Natural killer cell (primary cell): ENCODE data around the gene CLIC5. TPM values are rescaled to one million over a fixed set of nuclear protein-coding genes. Genes with fewer than 3 reads are reported as not detected.

Source experiments
- ATAC-seq, 3 donors: fragments of 150-1000 bp in 2 of 3; fragments of 200-7000 bp in 1 of 3; cut with Tn5 transposase; 1 replicate in 1 of 3; 2 replicates in 2 of 3; pipeline ENCODE4 v1.10.0; 2021; ENCODE audit warnings: mild to moderate bottlenecking in 2 of 3, moderate library complexity in 2 of 3
- DNase-seq, 2 donors: peaks; one replicate each; pipeline versions ENCODE4 v3.0.0 to v3.0.0-alpha.2; 2013 to 2021; ENCODE audit warnings: mixed read lengths in 1 of 2
- H3K27ac ChIP-seq: one replicate; pipeline ENCODE4 v1.5.1; 2013; ENCODE audit warnings: mild to moderate bottlenecking, low read length
- H3K27me3 ChIP-seq: one replicate; pipeline ENCODE4 v1.6.1; 2013; ENCODE audit warnings: low read length; ENCODE audit not compliant: control insufficient read depth, insufficient read depth
- H3K36me3 ChIP-seq: one replicate; pipeline ENCODE4 v1.6.1; 2013; ENCODE audit warnings: low read length; ENCODE audit not compliant: control insufficient read depth, insufficient read depth
- H3K4me1 ChIP-seq: one replicate; pipeline ENCODE4 v1.6.1; 2013; ENCODE audit warnings: low read length; ENCODE audit not compliant: control insufficient read depth, insufficient read depth
- H3K4me3 ChIP-seq: one replicate; pipeline ENCODE4 v1.5.1; 2013; ENCODE audit warnings: low read length
- H3K9me3 ChIP-seq: one replicate; pipeline ENCODE4 v1.6.1; 2013; ENCODE audit warnings: low read length; ENCODE audit not compliant: control insufficient read depth, insufficient read depth
- H3K27ac Mint-ChIP-seq, 2 donors: one replicate each; pipeline ENCODE4 v1.8.0; 2022; ENCODE audit warnings: mild to moderate bottlenecking in 2 of 2, mixed read lengths in 2 of 2, moderate library complexity in 1 of 2
- H3K27me3 Mint-ChIP-seq, 2 donors: one replicate each; pipeline ENCODE4 v1.8.0; 2022; ENCODE audit warnings: low read depth in 2 of 2, mixed read lengths in 2 of 2
- H3K36me3 Mint-ChIP-seq: one replicate; pipeline ENCODE4 v1.8.0; 2022; ENCODE audit warnings: mixed read lengths
- H3K4me1 Mint-ChIP-seq, 2 donors: one replicate each; pipeline ENCODE4 v1.8.0; 2022; ENCODE audit warnings: mixed read lengths in 2 of 2
- H3K4me3 Mint-ChIP-seq: one replicate; pipeline ENCODE4 v1.8.0; 2022; ENCODE audit warnings: mild to moderate bottlenecking, moderate library complexity, mixed read lengths
- H3K9me3 Mint-ChIP-seq, 2 donors: one replicate each; pipeline ENCODE4 v1.8.0; 2022; ENCODE audit warnings: mixed read lengths in 2 of 2
- WGBS: methylation state at CpG from one replicate; pipeline ENCODE4 v1.1.7; 2013; ENCODE audit warnings: missing lambda C conversion rate; ENCODE audit not compliant: insufficient coverage; 5-methylcytosine and 5-hydroxymethylcytosine counted together
- intact Hi-C: fragments of 100-400 bp; cut with micrococcal nuclease; formaldehyde crosslinking; loops from one replicate; pipeline ENCODE4 v1.14.2; 2022
- total RNA-seq, 4 donors: library from RNA; stranded (reverse); fragments of 120-200 nt in 1 of 4; gene quantifications; one replicate each; pipeline versions ENCODE4 v1.2.3 to v1.2.4, GENCODE V29; 2013 to 2022
- TF ChIP-seq, protein P1 (sequence below): fragments of 200-600 bp; IDR thresholded peaks from one replicate; pipeline ENCODE4 v1.8.0; 2022; ENCODE audit warnings: antibody characterized with exemption

Gene CLIC5
- total RNA-seq, 3 donors from 2014 or later (not counting 1 experiment from before 2014, with no cell fraction given) = 0.52 to 1.7 (median 1.4) TPM

DNA sequence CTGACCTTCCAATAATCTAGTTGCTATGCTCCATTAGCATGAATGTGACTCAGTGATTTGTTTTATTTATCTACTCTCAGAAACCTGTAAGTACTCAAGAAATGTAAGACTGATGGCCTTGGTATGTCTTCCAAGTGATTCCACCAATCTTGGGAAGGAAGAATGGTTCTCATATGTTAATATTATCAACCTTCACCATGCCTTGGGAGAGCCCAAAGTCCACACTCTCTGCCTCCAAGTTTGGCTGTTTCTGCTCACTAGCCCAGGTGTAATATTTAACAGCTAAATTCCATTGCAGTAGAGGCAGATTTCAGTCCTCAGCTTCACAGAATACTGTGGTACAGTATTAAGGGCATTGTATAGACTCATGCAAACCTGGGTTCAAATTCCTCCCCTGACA, 51.8 kb downstream of the CLIC5 start:
- peaks cover 0 to 2% of the 10 kb centered on the region in 2 donors for H3K9me3 Mint-ChIP-seq
- ATAC-seq = no peak
- Histone ChIP-seq H3K36me3 (no peaks in the 10 kb centered on the region), H3K27ac (no peak overlapping the region), H3K9me3 (peaks cover 4% of the 10 kb centered on the region), H3K27me3 (peaks cover 19% of the 10 kb centered on the region), H3K4me3 (no peak overlapping the region), H3K4me1 (peaks cover 13% of the 10 kb centered on the region)
- no peaks in the 10 kb centered on the region for H3K36me3 Mint-ChIP-seq
- intact Hi-C loops = no loop called here
- H3K27ac Mint-ChIP-seq = no peak overlapping the region
- peaks cover 12% of the 10 kb centered on the region in 2 donors for H3K4me1 Mint-ChIP-seq
- DNase-seq = no peak
- TF ChIP-seq, protein P1, sequence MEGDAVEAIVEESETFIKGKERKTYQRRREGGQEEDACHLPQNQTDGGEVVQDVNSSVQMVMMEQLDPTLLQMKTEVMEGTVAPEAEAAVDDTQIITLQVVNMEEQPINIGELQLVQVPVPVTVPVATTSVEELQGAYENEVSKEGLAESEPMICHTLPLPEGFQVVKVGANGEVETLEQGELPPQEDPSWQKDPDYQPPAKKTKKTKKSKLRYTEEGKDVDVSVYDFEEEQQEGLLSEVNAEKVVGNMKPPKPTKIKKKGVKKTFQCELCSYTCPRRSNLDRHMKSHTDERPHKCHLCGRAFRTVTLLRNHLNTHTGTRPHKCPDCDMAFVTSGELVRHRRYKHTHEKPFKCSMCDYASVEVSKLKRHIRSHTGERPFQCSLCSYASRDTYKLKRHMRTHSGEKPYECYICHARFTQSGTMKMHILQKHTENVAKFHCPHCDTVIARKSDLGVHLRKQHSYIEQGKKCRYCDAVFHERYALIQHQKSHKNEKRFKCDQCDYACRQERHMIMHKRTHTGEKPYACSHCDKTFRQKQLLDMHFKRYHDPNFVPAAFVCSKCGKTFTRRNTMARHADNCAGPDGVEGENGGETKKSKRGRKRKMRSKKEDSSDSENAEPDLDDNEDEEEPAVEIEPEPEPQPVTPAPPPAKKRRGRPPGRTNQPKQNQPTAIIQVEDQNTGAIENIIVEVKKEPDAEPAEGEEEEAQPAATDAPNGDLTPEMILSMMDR = no peak
- peaks cover 29 to 58% of the 10 kb centered on the region in 2 donors for H3K27me3 Mint-ChIP-seq
- no peak overlapping the region for H3K4me3 Mint-ChIP-seq

DNA sequence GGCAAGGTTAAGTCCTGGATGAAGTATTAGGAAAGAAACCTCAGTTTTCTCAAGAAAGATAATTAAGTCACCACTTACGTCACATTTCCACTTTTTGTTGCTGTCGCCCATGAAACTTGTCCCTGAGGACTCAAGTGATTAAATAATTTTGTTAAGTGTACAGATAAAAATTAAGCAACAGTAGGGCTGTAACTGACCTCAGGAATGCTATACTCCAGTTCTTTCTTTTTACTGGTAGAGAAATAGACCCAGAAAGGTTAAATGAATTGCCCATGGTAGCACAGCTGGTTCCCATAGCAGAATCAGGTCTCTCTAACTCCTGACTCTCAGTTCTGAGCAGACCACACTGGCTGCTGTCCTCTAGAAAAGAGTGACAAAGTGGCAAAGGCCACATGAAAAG, 54.5 kb downstream of the CLIC5 start:
- WGBS = 92% methylated on average over 2 of the region's 2 CpGs
- H3K4me3 ChIP-seq = no peak overlapping the region
- H3K36me3 Mint-ChIP-seq = no peaks in the 10 kb centered on the region
- no peak for ATAC-seq
- no peaks in the 10 kb centered on the region for H3K4me1 Mint-ChIP-seq
- H3K9me3 Mint-ChIP-seq = peaks cover 0 to 2% of the 10 kb centered on the region in 2 donors
- DNase-seq = no peak
- peaks cover 15% of the 10 kb centered on the region for H3K27me3 ChIP-seq
- intact Hi-C loops = no loop called here
- no peak overlapping the region for H3K4me3 Mint-ChIP-seq
- no peak overlapping the region for H3K27ac Mint-ChIP-seq
- H3K4me1 ChIP-seq = no peaks in the 10 kb centered on the region
- no peaks in the 10 kb centered on the region for H3K36me3 ChIP-seq
- H3K27ac ChIP-seq = no peak overlapping the region
- peaks cover 16 to 31% of the 10 kb centered on the region in 2 donors for H3K27me3 Mint-ChIP-seq
- peaks cover 4% of the 10 kb centered on the region for H3K9me3 ChIP-seq
- TF ChIP-seq, protein P1 = no peak

DNA sequence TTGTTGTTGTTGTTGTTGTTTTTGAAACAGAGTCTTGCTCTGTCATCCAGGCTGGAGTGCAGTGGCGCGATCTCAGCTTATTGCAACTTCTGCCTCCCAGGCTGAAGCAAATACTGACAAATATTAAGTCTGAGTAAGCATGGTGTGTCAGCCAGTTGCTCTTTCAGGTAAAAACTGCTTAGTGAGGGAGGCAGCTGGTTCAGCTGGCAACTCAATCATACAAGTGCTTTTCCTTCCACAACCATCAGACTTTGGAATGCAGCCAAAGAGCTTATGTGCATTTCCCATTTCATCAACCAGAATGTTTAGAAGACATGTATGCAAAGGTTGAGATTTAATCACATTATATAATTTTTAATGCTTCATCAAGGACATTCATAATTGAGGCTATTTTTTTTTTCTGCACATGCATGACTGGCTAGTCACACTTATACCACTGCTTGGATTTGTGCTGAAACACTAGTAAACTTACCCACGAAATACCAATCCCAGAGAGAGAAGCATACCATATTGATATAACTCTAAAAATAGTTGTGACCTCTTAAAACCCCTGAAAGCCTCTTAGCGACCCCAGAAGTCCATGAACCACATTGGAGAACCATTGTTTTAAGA, 56.0 kb downstream of the CLIC5 start:
- Histone ChIP-seq H3K27ac (no peak overlapping the region), H3K4me1 (no peaks in the 10 kb centered on the region), H3K27me3 (peaks cover 4% of the 10 kb centered on the region), H3K9me3 (peaks cover 4% of the 10 kb centered on the region), H3K36me3 (no peaks in the 10 kb centered on the region), H3K4me3 (no peak overlapping the region)
- ATAC-seq = no peak
- 60% methylated on average over 3 of the region's 4 CpGs for WGBS
- Mint-ChIP-seq H3K27ac (no peak overlapping the region), H3K4me1 (no peaks in the 10 kb centered on the region), H3K9me3 (peaks cover 0 to 2% of the 10 kb centered on the region in 2 donors), H3K4me3 (no peak overlapping the region), H3K27me3 (peaks cover 10 to 16% of the 10 kb centered on the region in 2 donors), H3K36me3 (no peaks in the 10 kb centered on the region)
- no peak for DNase-seq
- TF ChIP-seq, protein P1 = no peak
- intact Hi-C loops = no loop called here

DNA sequence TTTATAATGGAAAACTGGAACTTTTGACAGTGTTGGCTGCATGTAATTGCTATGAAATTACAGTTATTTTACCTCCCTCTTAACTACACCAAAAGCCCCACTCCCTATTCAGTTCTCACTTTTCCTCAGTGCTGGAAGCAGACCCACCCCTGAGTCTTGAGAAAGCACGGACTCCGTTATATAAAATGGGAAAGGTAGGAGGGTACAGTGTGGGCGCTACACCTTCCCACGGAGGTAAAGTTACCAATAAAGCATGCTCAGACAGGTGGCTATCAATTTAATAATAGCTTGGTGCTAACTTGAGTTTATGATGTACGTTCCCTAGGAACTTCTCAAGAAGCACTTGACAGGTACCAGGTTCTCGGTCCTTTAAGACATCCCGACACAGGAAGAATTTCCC, 59.0 kb downstream of the CLIC5 start:
- Histone ChIP-seq H3K36me3 (no peaks in the 10 kb centered on the region), H3K27me3 (no peaks in the 10 kb centered on the region), H3K4me1 (no peaks in the 10 kb centered on the region), H3K27ac (no peak overlapping the region), H3K4me3 (no peak overlapping the region), H3K9me3 (no peaks in the 10 kb centered on the region)
- H3K4me1 Mint-ChIP-seq = no peaks in the 10 kb centered on the region
- no peak for ATAC-seq
- DNase-seq = no peak
- H3K4me3 Mint-ChIP-seq = no peak overlapping the region
- 92% methylated on average over 7 of the region's 7 CpGs for WGBS
- TF ChIP-seq, protein P1 = no peak
- H3K27me3 Mint-ChIP-seq = peaks cover 0 to 17% of the 10 kb centered on the region in 2 donors
- H3K27ac Mint-ChIP-seq = no peak overlapping the region
- no peaks in the 10 kb centered on the region for H3K9me3 Mint-ChIP-seq
- intact Hi-C loops = no loop called here
- no peaks in the 10 kb centered on the region for H3K36me3 Mint-ChIP-seq
